ENCODE measurements around the gene HOXB1. TPM values are rescaled to one million over a fixed set of nuclear protein-coding genes. Genes with fewer than 3 reads are reported as not detected.

HOXB1 gene
- polyA plus RNA-seq, 1 of the 3 experiments (the other 2 are of a cell fraction) = not detected

GRCh38 chr17:48498164-48498850 is 32.5 kb downstream of the HOXB1 start:
- Histone ChIP-seq H3K9me2 (no peaks in the 10 kb centered on the region), H3K79me2 (ENCODE audit: insufficient read depth) (no peaks in the 10 kb centered on the region), H3K36me3 (replicated peaks in 1 of 2; ENCODE audit: control insufficient read depth in 1 of 2, insufficient read depth in 2 of 2, low read length in 1 of 2) (no peaks in the 10 kb centered on the region), H3K27ac (ENCODE audit: low read depth in 2 of 2, low read length in 1 of 2) (no peak overlapping the region), H3K4me3 (ENCODE audit: low read depth in 2 of 2, low read length in 1 of 2) (no peak overlapping the region), H3K9me3 (no peaks in the 10 kb centered on the region), H3K27me3 (ENCODE audit: insufficient read depth) (peaks cover 58% of the 10 kb centered on the region), H3K9ac (no peak overlapping the region), H4K20me1 (ENCODE audit: insufficient read depth) (no peaks in the 10 kb centered on the region), H3K4me2 (no peak overlapping the region), H2AFZ (ENCODE audit: low read depth) (no peak overlapping the region), H3F3A (replicated peaks; ENCODE audit: insufficient read depth) (peaks cover 7% of the 10 kb centered on the region), H3K4me1 (ENCODE audit: control insufficient read depth in 1 of 2, insufficient read depth in 2 of 2, low read depth in 1 of 2, low read length in 1 of 2) (no peaks in the 10 kb centered on the region)
- CTCF ChIA-PET = no interaction called here
- WGBS (ENCODE audit: low lambda C conversion rate) = 19% methylated on average over 6 of the region's 6 CpGs
- POLR2A ChIA-PET = no interaction called here
- no peak for DNase-seq
- no peak for TF ChIP-seq FOXM1 (IDR thresholded peaks at IDR 0.05; ENCODE audit: low read depth)

- Histone ChIP-seq H2AFZ (ENCODE audit: low read depth) (no peak overlapping the region), H3K9me3 (no peaks in the 10 kb centered on the region), H3K4me2 (no peak overlapping the region), H3K79me2 (ENCODE audit: insufficient read depth) (no peaks in the 10 kb centered on the region), H3K9me2 (no peaks in the 10 kb centered on the region), H3K9ac (no peak overlapping the region), H3K4me1 (ENCODE audit: control insufficient read depth in 1 of 2, insufficient read depth in 2 of 2, low read depth in 1 of 2, low read length in 1 of 2) (no peaks in the 10 kb centered on the region), H3K27me3 (ENCODE audit: insufficient read depth) (peaks cover 52% of the 10 kb centered on the region; the same call in 1 of the 2 replicates), H3K36me3 (replicated peaks in 1 of 2; ENCODE audit: control insufficient read depth in 1 of 2, insufficient read depth in 2 of 2, low read length in 1 of 2) (no peaks in the 10 kb centered on the region), H3K4me3 (ENCODE audit: low read depth in 2 of 2, low read length in 1 of 2) (no peak overlapping the region), H3K27ac (ENCODE audit: low read depth in 2 of 2, low read length in 1 of 2) (no peak overlapping the region), H3F3A (replicated peaks; ENCODE audit: insufficient read depth) (peaks cover 7% of the 10 kb centered on the region), H4K20me1 (ENCODE audit: insufficient read depth) (no peaks in the 10 kb centered on the region)
- CTCF ChIA-PET = interaction anchor here (1.1 kb wide), 1 partner anchor 41 kb away, joined by 3 read pairs; no protein-coding TSS in a partner anchor
- 22% methylated on average over 2 of the region's 2 CpGs for WGBS (ENCODE audit: low lambda C conversion rate)
- TF ChIP-seq ELF1 (IDR thresholded peaks at IDR 0.05) (no peak), POLR2AphosphoS5 (IDR thresholded peaks at IDR 0.05; ENCODE audit: low read depth, low read length) (no peak), EZH2phosphoT487 (IDR thresholded peaks at IDR 0.05; ENCODE audit: borderline replicate concordance, low read depth) (no peak), FOSL2 (IDR thresholded peaks at IDR 0.05; ENCODE audit: borderline replicate concordance, low read depth) (no peak), FOXJ3 (CRISPR knock-in tag; IDR thresholded peaks at IDR 0.05) (no peak), GATA2 (CRISPR knock-in tag; IDR thresholded peaks at IDR 0.05) (no peak)
- TF ChIP-seq, protein P1, sequence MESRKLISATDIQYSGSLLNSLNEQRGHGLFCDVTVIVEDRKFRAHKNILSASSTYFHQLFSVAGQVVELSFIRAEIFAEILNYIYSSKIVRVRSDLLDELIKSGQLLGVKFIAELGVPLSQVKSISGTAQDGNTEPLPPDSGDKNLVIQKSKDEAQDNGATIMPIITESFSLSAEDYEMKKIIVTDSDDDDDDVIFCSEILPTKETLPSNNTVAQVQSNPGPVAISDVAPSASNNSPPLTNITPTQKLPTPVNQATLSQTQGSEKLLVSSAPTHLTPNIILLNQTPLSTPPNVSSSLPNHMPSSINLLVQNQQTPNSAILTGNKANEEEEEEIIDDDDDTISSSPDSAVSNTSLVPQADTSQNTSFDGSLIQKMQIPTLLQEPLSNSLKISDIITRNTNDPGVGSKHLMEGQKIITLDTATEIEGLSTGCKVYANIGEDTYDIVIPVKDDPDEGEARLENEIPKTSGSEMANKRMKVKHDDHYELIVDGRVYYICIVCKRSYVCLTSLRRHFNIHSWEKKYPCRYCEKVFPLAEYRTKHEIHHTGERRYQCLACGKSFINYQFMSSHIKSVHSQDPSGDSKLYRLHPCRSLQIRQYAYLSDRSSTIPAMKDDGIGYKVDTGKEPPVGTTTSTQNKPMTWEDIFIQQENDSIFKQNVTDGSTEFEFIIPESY (IDR thresholded peaks at IDR 0.05; ENCODE audit: borderline replicate concordance, low read depth) = no peak
- TF ChIP-seq, protein P2, sequence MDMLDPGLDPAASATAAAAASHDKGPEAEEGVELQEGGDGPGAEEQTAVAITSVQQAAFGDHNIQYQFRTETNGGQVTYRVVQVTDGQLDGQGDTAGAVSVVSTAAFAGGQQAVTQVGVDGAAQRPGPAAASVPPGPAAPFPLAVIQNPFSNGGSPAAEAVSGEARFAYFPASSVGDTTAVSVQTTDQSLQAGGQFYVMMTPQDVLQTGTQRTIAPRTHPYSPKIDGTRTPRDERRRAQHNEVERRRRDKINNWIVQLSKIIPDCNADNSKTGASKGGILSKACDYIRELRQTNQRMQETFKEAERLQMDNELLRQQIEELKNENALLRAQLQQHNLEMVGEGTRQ (IDR thresholded peaks at IDR 0.05; ENCODE audit: borderline replicate concordance, low read depth, low read length) = no peak
- DNase-seq = no peak
- POLR2A ChIA-PET = no interaction called here
These were observed 33.7 kb downstream of the HOXB1 start for GRCh38 chr17:48497103-48497502.

All from SK-N-SH (cell line).